HCEC 1CT (cell line): Measurements from ENCODE around the gene DPPA5.
"Not testable (repeated sequence)": the region's sequence is repeated elsewhere in the genome, so short reads cannot be mapped to it uniquely, and the experiment has no call there.

ENCODE experiments used
- DNase-seq: peaks from one replicate; pipeline ENCODE4 v3.0.0-alpha.2; 2017

DPPA5 gene

GRCh38 chr6:73353636-73354593, at the start of gene DPPA5:
DPPA5 (minus strand) TSS chr6:73354276; CDS start chr6:73354225, 51 bp downstream.
- DNase-seq: no peak

- no peak for DNase-seq
Observed at GRCh38 chr6:73400656-73401055, 46.6 kb upstream of the DPPA5 start.

GRCh38 chr6:73395875-73396274, 41.8 kb upstream of the DPPA5 start:
- no peak for DNase-seq

- DNase-seq: no peak
Observed at GRCh38 chr6:73394577-73395354, 40.7 kb upstream of the DPPA5 start, which contains the start of gene DDX43. DDX43 (plus strand) TSS chr6:73394828; CDS start chr6:73394906, 78 bp downstream.

GRCh38 chr6:73393278-73393677, 39.2 kb upstream of the DPPA5 start:
- no peak for DNase-seq

- DNase-seq: not testable (repeated sequence)
Observed at GRCh38 chr6:73392188-73392587, 38.1 kb upstream of the DPPA5 start.

GRCh38 chr6:73391675-73392074, 37.6 kb upstream of the DPPA5 start:
- DNase-seq: no peak

GRCh38 chr6:73389854-73390253, 35.8 kb upstream of the DPPA5 start:
- DNase-seq: no peak

- DNase-seq: peak; percentile 45
Observed at GRCh38 chr6:73388800-73389512, 34.9 kb upstream of the DPPA5 start.

- DNase-seq: no peak
Observed at GRCh38 chr6:73388433-73388799, 34.3 kb upstream of the DPPA5 start.

GRCh38 chr6:73382462-73383113, 28.5 kb upstream of the DPPA5 start:
- peak; percentile 29 for DNase-seq

GRCh38 chr6:73381531-73381930, 27.5 kb upstream of the DPPA5 start:
- not testable (repeated sequence) for DNase-seq

- no peak for DNase-seq
Observed at GRCh38 chr6:73377225-73377624, 23.1 kb upstream of the DPPA5 start.

GRCh38 chr6:73375216-73375615, 21.1 kb upstream of the DPPA5 start:
- DNase-seq: no peak

- no peak for DNase-seq
Observed at GRCh38 chr6:73372516-73372915, 18.4 kb upstream of the DPPA5 start.

GRCh38 chr6:73371984-73372383, 17.9 kb upstream of the DPPA5 start:
- DNase-seq: no peak

GRCh38 chr6:73369563-73369962, 15.5 kb upstream of the DPPA5 start, which contains the start of gene OOEP:
OOEP (minus strand) TSS chr6:73369897; CDS start chr6:73369792, 105 bp downstream.
- DNase-seq: no peak

- DNase-seq: no peak
Observed at GRCh38 chr6:73369157-73369556, 15.1 kb upstream of the DPPA5 start.

GRCh38 chr6:73368675-73369074, 14.6 kb upstream of the DPPA5 start:
- DNase-seq: no peak

GRCh38 chr6:73367761-73368355, 13.8 kb upstream of the DPPA5 start:
- DNase-seq: no peak

- DNase-seq: no peak
Observed at GRCh38 chr6:73364549-73364948, 10.5 kb upstream of the DPPA5 start.

- no peak for DNase-seq
Observed at GRCh38 chr6:73364121-73364520, 10.0 kb upstream of the DPPA5 start.
